Measurements from ENCODE around the gene ATPAF1.

DNA sequence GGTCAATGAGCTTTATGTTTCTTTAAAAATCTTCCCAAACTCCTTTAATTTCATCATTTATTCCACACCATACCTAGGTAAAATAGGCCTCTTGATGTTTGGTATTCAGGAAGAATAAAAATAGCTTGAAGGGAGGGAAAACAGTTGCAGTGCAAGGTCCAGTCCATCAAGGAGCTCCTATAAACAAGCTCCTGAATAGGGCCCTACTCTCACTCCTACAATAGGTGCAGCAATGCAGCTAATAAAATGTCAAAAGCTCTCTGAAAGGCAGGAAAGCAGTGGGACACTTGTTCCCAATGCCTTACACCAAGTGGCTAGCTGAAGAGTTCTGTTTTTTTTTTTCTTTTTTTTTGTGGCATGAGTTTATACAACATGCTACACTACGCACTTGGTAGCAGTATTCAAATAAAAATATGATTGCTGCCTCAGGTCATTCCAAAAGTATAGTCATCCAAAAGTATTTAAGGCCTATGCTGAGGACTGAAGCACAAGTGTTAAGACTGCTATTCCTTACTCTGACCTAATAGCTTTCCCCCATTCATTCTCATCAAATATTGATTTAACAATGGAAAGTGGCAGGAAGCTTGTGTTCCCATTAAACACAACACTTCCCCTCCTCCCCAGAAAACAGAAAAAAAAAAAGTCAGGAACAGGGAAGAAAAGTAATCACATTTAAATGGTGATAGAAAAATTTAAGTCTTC is 13.3 kb upstream of the ATPAF1 start:
- TF ChIP-seq, protein P1, sequence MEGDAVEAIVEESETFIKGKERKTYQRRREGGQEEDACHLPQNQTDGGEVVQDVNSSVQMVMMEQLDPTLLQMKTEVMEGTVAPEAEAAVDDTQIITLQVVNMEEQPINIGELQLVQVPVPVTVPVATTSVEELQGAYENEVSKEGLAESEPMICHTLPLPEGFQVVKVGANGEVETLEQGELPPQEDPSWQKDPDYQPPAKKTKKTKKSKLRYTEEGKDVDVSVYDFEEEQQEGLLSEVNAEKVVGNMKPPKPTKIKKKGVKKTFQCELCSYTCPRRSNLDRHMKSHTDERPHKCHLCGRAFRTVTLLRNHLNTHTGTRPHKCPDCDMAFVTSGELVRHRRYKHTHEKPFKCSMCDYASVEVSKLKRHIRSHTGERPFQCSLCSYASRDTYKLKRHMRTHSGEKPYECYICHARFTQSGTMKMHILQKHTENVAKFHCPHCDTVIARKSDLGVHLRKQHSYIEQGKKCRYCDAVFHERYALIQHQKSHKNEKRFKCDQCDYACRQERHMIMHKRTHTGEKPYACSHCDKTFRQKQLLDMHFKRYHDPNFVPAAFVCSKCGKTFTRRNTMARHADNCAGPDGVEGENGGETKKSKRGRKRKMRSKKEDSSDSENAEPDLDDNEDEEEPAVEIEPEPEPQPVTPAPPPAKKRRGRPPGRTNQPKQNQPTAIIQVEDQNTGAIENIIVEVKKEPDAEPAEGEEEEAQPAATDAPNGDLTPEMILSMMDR (IDR thresholded peaks at IDR 0.05 in 8 of 11, conservative IDR thresholded peaks at IDR 0.05 in 3 of 11) = no peak
- no peak for TF ChIP-seq POLR2AphosphoS5 (IDR thresholded peaks at IDR 0.05)
